Activated B cell treated with CpG ODN at 0.5 μM for 24 hours (primary cell): ENCODE data around the gene PRTG. TPM values are rescaled to one million over a fixed set of nuclear protein-coding genes. Genes with fewer than 3 reads are reported as not detected.

Experiments
- ATAC-seq: fragments of 200-7000 bp; cut with Tn5 transposase; one replicate; pipeline ENCODE4 v1.10.0; 2021; ENCODE audit warnings: low read depth, mild to moderate bottlenecking, moderate library complexity
- CTCF ChIA-PET: fragments of 350-600 bp; sonication (Branson Sonifier 250); formaldehyde crosslinking; loops from one replicate; lab custom pipeline; 2021; ENCODE audit warnings: antibody characterized with exemption; lab: Charles Lee
- POLR2A ChIA-PET: fragments of 350-600 bp; sonication (Branson Sonifier 250); formaldehyde crosslinking; loops from one replicate; lab custom pipeline; 2021; ENCODE audit warnings: antibody characterized with exemption; lab: Charles Lee
- DNase-seq: peaks from one replicate; pipeline ENCODE4 v3.0.0; 2022
- H3K27ac Mint-ChIP-seq: one replicate; pipeline ENCODE4 v1.8.0; 2020; ENCODE audit warnings: mixed read lengths
- H3K27me3 Mint-ChIP-seq: one replicate; pipeline ENCODE4 v1.8.0; 2021; ENCODE audit warnings: mixed read lengths
- H3K36me3 Mint-ChIP-seq: one replicate; pipeline ENCODE4 v1.8.0; 2021; ENCODE audit warnings: low read depth, mixed read lengths
- H3K4me1 Mint-ChIP-seq: one replicate; pipeline ENCODE4 v1.8.0; 2021; ENCODE audit warnings: mixed read lengths
- H3K4me3 Mint-ChIP-seq: one replicate; pipeline ENCODE4 v1.8.0; 2020; ENCODE audit warnings: mild to moderate bottlenecking, mixed read lengths
- H3K9me3 Mint-ChIP-seq: one replicate; pipeline ENCODE4 v1.8.0; 2020; ENCODE audit warnings: mixed read lengths
- CTCF ChIP-seq: fragments of 200-600 bp; IDR thresholded peaks from one replicate; pipeline ENCODE4 v1.8.0; 2022; ENCODE audit warnings: antibody characterized with exemption, mild to moderate bottlenecking
- intact Hi-C: fragments of 100-400 bp; cut with micrococcal nuclease; formaldehyde crosslinking; loops from one replicate; pipeline ENCODE4 v1.15.1; 2024
- total RNA-seq: library from RNA; stranded (reverse); gene quantifications from 2 replicates; pipeline ENCODE4 v1.2.3, GENCODE V29; 2022

The PRTG gene
- total RNA-seq, 1 donor from 2014 or later = not detected

GRCh38 chr15:55658886-55659285 is 84.1 kb downstream of the PRTG start:
- Mint-ChIP-seq H3K36me3 (no peaks in the 10 kb centered on the region), H3K27ac (no peak overlapping the region), H3K4me3 (no peak overlapping the region), H3K4me1 (no peaks in the 10 kb centered on the region), H3K9me3 (no peaks in the 10 kb centered on the region), H3K27me3 (no peaks in the 10 kb centered on the region)
- intact Hi-C loops = loop anchor here (10.0 kb wide), 1 partner anchor 86 kb away; the partner anchor contains the start of gene PRTG
- CTCF ChIA-PET = interaction anchor here (1.6 kb wide), 1 partner anchor 8 kb away, joined by 4 read pairs; no protein-coding TSS in a partner anchor
- POLR2A ChIA-PET = no interaction called here
- DNase-seq (no peak), ATAC-seq (no peak)
- TF ChIP-seq CTCF = no peak

- no peak overlapping the region for H3K27ac Mint-ChIP-seq
- H3K27me3 Mint-ChIP-seq = no peaks in the 10 kb centered on the region
- POLR2A ChIA-PET = no interaction called here
- intact Hi-C loops = loop anchor here (10.0 kb wide), 1 partner anchor 90 kb away; the partner anchor contains the start of gene PRTG
- CTCF ChIA-PET = no interaction called here
- DNase-seq (no peak), ATAC-seq (no peak)
- H3K4me3 Mint-ChIP-seq = no peak overlapping the region
- no peaks in the 10 kb centered on the region for H3K4me1 Mint-ChIP-seq
- no peak for TF ChIP-seq CTCF
- H3K36me3 Mint-ChIP-seq = no peaks in the 10 kb centered on the region
- H3K9me3 Mint-ChIP-seq = no peaks in the 10 kb centered on the region
Measured at GRCh38 chr15:55654561-55655031, 88.4 kb downstream of the PRTG start.

GRCh38 chr15:55652909-55653495 is 90.0 kb downstream of the PRTG start:
- no peak overlapping the region for H3K27ac Mint-ChIP-seq
- H3K36me3 Mint-ChIP-seq = no peaks in the 10 kb centered on the region
- DNase-seq = no peak
- H3K9me3 Mint-ChIP-seq = no peaks in the 10 kb centered on the region
- no peak overlapping the region for H3K4me3 Mint-ChIP-seq
- no peak for ATAC-seq
- H3K4me1 Mint-ChIP-seq = no peaks in the 10 kb centered on the region
- intact Hi-C loops = loop anchor here (10.0 kb wide), 1 partner anchor 92 kb away; the partner anchor contains the start of gene PRTG
- H3K27me3 Mint-ChIP-seq = no peaks in the 10 kb centered on the region
- no peak for TF ChIP-seq CTCF
- ChIA-PET POLR2A (no interaction called here), CTCF (no interaction called here)

- ATAC-seq (no peak), DNase-seq (no peak)
- ChIA-PET CTCF (no interaction called here), POLR2A (no interaction called here)
- H3K4me3 Mint-ChIP-seq = no peak overlapping the region
- no peaks in the 10 kb centered on the region for H3K27me3 Mint-ChIP-seq
- TF ChIP-seq CTCF = no peak
- intact Hi-C loops = loop anchor here (10.0 kb wide), 1 partner anchor 92 kb away; the partner anchor contains the start of gene PRTG
- no peaks in the 10 kb centered on the region for H3K4me1 Mint-ChIP-seq
- H3K9me3 Mint-ChIP-seq = no peaks in the 10 kb centered on the region
- H3K27ac Mint-ChIP-seq = no peak overlapping the region
- H3K36me3 Mint-ChIP-seq = no peaks in the 10 kb centered on the region
Measured at GRCh38 chr15:55652359-55652758, 90.6 kb downstream of the PRTG start.

- H3K4me1 Mint-ChIP-seq = no peaks in the 10 kb centered on the region
- DNase-seq = no peak
- H3K36me3 Mint-ChIP-seq = no peaks in the 10 kb centered on the region
- TF ChIP-seq CTCF = no peak
- intact Hi-C loops = loop anchor here (5.0 kb wide), 1 partner anchor 598 kb away; no protein-coding TSS in a partner anchor
- no peaks in the 10 kb centered on the region for H3K27me3 Mint-ChIP-seq
- H3K27ac Mint-ChIP-seq = no peak overlapping the region
- ChIA-PET POLR2A (no interaction called here), CTCF (interaction anchor here (0.9 to 4.7 kb wide), 6 partner anchors 10 to 781 kb away, joined by 3 to 34 read pairs (median 4); no protein-coding TSS in a partner anchor)
- H3K9me3 Mint-ChIP-seq = no peaks in the 10 kb centered on the region
- ATAC-seq = no peak
- H3K4me3 Mint-ChIP-seq = no peak overlapping the region
Measured at GRCh38 chr15:55649058-55649423, 93.9 kb downstream of the PRTG start.
